Measurements from ENCODE around the gene TTLL7.
A peak's percentile ranks its signal among the peaks of the same experiment; 100 is the strongest.
"Not testable (repeated sequence)": the region's sequence is repeated elsewhere in the genome, so short reads cannot be mapped to it uniquely, and the experiment has no call there.

Gene TTLL7

DNA sequence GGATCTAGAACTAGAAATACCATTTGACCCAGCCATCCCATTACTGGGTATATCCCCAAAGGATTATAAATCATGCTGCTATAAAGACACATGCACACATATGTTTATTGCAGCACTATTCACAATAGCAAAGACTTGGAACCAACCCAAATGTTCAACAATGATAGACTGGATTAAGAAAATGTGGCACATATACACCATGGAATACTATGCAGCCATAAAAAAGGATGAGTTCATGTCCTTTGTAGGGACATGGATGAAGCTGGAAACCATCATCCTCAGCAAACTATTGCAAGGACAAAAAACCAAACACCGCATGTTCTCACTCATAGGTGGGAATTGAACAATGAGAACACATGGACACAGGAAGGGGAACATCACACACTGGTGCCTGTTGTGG, 82.8 kb downstream of the TTLL7 start:
- not testable (repeated sequence) for H3K9me3 ChIP-seq (ENCODE audit: control insufficient read depth, insufficient read depth, low read length); H3K27me3 ChIP-seq (ENCODE audit: control insufficient read depth, insufficient read depth, low read length); H3K4me1 ChIP-seq (ENCODE audit: control insufficient read depth, insufficient read depth, low read length); H3K9ac ChIP-seq (ENCODE audit: low read depth, low read length); H3K36me3 ChIP-seq (ENCODE audit: control insufficient read depth, insufficient read depth, low read length); H3K4me3 ChIP-seq (ENCODE audit: low read depth, low read length); H3K27ac ChIP-seq (ENCODE audit: low read depth, low read length)

DNA sequence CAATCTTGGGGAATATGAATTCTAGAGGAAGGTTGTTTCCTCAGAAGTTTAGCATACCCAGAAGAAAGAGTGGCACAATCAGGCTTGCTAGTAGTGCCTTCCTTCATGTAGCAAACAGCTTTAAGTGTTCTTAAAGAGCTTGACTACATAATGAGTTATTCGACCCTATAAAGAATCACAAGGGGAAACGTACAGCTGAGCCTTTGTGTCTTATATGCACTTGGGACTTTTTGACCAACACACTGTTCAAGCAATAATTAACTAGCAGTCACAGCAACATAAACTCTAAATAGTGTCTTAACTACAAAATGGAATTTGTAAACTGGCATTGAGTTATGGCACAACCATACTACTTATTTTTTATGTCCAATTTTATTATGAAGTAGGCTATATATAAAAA, 86.1 kb downstream of the TTLL7 start:
- no peak overlapping the region for H3K27ac ChIP-seq (ENCODE audit: low read depth, low read length)
- no peak overlapping the region for H3K9ac ChIP-seq (ENCODE audit: low read depth, low read length)
- no peaks in the 10 kb centered on the region for H3K9me3 ChIP-seq (ENCODE audit: control insufficient read depth, insufficient read depth, low read length)
- H3K4me3 ChIP-seq (ENCODE audit: low read depth, low read length): no peak overlapping the region
- no peaks in the 10 kb centered on the region for H3K27me3 ChIP-seq (ENCODE audit: control insufficient read depth, insufficient read depth, low read length)
- H3K36me3 ChIP-seq (ENCODE audit: control insufficient read depth, insufficient read depth, low read length): no peaks in the 10 kb centered on the region
- H3K4me1 ChIP-seq (ENCODE audit: control insufficient read depth, insufficient read depth, low read length): peaks cover 7% of the 10 kb centered on the region; the same call in 1 of the 2 replicates

DNA sequence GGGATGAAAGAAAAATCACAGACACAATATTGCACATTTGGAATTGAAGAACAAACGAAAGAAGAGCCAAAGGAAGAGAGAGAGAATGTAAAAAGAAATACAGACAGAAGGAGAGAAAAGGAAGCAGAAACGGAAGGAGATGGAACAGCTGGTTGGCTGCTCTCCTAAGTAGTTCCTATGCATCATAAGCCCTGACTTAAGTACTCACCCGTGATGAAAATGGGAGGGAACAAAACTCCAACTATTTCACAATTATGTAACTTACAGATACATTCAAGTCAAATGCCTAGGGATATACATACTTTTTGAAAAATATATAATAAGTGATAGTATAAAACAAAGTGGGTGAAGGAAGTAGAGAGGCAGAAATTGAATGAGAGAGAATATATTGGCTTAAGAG, 88.5 kb downstream of the TTLL7 start:
- no peak overlapping the region for H3K4me3 ChIP-seq (ENCODE audit: low read depth, low read length)
- H3K9ac ChIP-seq (ENCODE audit: low read depth, low read length): no peak overlapping the region
- H3K9me3 ChIP-seq (ENCODE audit: control insufficient read depth, insufficient read depth, low read length): no peaks in the 10 kb centered on the region
- H3K27ac ChIP-seq (ENCODE audit: low read depth, low read length): no peak overlapping the region
- H3K4me1 ChIP-seq (ENCODE audit: control insufficient read depth, insufficient read depth, low read length): peaks cover 7% of the 10 kb centered on the region; the same call in 1 of the 2 replicates
- no peaks in the 10 kb centered on the region for H3K27me3 ChIP-seq (ENCODE audit: control insufficient read depth, insufficient read depth, low read length)
- no peaks in the 10 kb centered on the region for H3K36me3 ChIP-seq (ENCODE audit: control insufficient read depth, insufficient read depth, low read length)

DNA sequence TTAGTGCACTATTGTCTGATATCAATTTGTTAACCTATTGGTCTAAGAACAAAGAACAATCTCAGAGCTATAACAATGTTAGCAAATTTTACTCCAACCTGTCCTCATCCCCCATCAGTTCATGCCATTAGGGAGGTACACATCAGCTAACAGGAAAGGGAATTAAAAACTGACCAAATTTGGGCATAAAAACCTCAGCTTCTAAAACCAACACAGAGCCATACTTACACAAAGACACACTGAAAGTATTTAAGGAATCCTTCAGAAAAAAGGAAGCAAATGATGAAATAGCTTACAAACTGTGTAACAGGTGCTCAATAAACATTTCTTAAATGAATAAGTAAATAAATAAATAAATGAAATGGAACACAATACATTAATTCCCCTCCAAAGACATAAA, 89.2 kb downstream of the TTLL7 start:
- no peaks in the 10 kb centered on the region for H3K36me3 ChIP-seq (ENCODE audit: control insufficient read depth, insufficient read depth, low read length)
- no peak overlapping the region for H3K9ac ChIP-seq (ENCODE audit: low read depth, low read length)
- H3K27me3 ChIP-seq (ENCODE audit: control insufficient read depth, insufficient read depth, low read length): no peaks in the 10 kb centered on the region
- no peaks in the 10 kb centered on the region for H3K9me3 ChIP-seq (ENCODE audit: control insufficient read depth, insufficient read depth, low read length)
- H3K4me1 ChIP-seq (ENCODE audit: control insufficient read depth, insufficient read depth, low read length): peaks cover 7% of the 10 kb centered on the region; the same call in 1 of the 2 replicates
- H3K27ac ChIP-seq (ENCODE audit: low read depth, low read length): no peak overlapping the region
- no peak overlapping the region for H3K4me3 ChIP-seq (ENCODE audit: low read depth, low read length)

DNA sequence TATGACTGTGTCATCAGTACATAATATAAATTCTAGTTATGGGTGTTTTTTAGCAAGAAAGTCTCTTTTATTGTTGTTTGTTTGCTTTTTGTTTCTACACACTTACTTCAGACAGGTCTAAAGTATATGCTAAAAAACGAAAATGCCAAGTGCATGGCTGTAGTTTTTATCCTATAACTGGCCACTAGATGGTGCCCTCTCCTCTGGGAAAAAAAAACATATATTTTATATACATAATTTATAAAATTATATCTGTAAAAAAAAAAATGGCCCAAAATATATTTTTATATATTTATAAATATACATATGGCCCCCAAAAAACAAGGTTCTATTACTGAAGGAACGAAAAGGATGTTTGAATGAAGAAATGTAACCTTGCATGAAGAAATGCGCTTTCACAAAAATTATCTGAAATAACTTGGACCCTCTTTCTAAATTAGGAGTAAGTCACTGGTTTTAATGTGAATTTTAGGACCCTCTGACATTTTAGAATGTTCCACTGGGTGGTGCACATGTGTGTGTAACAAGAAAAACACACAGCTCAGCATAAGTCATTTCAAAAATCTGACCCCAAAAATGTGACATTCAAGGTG, 93.5 kb downstream of the TTLL7 start:
- Histone ChIP-seq H3K4me1 (ENCODE audit: control insufficient read depth, insufficient read depth, low read length) (peaks cover 7% of the 10 kb centered on the region; the same call in 1 of the 2 replicates), H3K9ac (ENCODE audit: low read depth, low read length) (no peak overlapping the region), H3K27me3 (ENCODE audit: control insufficient read depth, insufficient read depth, low read length) (no peaks in the 10 kb centered on the region), H3K27ac (ENCODE audit: low read depth, low read length) (no peak overlapping the region), H3K4me3 (ENCODE audit: low read depth, low read length) (no peak overlapping the region), H3K36me3 (ENCODE audit: control insufficient read depth, insufficient read depth, low read length) (no peaks in the 10 kb centered on the region), H3K9me3 (ENCODE audit: control insufficient read depth, insufficient read depth, low read length) (no peaks in the 10 kb centered on the region)

DNA sequence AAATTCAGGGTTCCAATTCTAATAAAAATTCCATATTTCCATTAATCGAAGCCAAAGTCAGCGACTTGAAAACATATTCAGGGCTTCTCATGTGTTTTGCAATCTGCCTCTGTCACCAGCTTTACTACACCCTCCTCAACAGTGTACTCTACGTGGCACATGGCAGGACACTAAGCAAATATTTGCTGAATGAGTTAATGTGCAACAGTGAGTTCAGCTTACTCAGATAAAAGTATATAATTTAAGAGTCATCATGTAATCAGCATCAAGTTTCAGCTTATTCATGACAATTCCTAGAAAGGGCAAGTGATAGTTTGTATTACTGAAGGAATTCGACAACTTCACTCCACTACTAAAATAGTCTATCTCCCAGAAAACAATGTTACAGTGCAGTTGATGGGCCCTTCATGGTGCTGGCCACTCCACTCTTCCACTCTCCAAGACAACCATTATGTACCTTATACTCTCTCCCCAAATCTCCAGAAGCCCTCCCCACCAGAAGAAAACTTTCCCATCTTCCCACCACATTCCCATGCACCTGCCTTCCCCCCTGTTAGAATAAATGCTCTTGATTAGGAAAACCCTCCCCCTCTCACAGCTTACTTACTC, 97.3 kb downstream of the TTLL7 start:
- no peaks in the 10 kb centered on the region for H3K36me3 ChIP-seq (ENCODE audit: control insufficient read depth, insufficient read depth, low read length)
- H3K27ac ChIP-seq (ENCODE audit: low read depth, low read length): no peak overlapping the region
- 0 out of 2 replicates have a peak, but pooled peaks cover 4% of the 10 kb centered on the region for H3K4me1 ChIP-seq (ENCODE audit: control insufficient read depth, insufficient read depth, low read length)
- H3K4me3 ChIP-seq (ENCODE audit: low read depth, low read length): no peak overlapping the region
- no peaks in the 10 kb centered on the region for H3K9me3 ChIP-seq (ENCODE audit: control insufficient read depth, insufficient read depth, low read length)
- no peak overlapping the region for H3K9ac ChIP-seq (ENCODE audit: low read depth, low read length)
- H3K27me3 ChIP-seq (ENCODE audit: control insufficient read depth, insufficient read depth, low read length): no peaks in the 10 kb centered on the region

DNA sequence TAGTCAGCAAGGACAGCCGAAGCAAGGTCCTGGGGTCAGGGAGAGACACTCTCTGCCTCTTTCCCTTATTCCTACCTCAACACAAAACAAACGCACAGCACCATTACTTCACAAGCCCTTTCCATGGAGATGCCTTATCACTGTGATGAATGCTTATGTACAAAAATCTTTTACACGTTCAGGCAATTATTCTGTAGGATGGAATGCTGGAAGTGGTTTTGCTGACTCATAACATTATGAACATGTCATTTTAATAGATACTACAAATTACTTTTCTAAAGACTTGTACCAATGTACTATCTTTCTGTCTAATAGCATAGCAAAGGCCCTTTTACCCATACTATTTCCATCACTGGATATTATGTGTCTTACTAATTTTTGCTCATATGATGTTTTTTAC, 98.4 kb downstream of the TTLL7 start:
- Histone ChIP-seq H3K27ac (ENCODE audit: low read depth, low read length) (no peak overlapping the region), H3K9me3 (ENCODE audit: control insufficient read depth, insufficient read depth, low read length) (no peaks in the 10 kb centered on the region), H3K4me3 (ENCODE audit: low read depth, low read length) (no peak overlapping the region), H3K4me1 (ENCODE audit: control insufficient read depth, insufficient read depth, low read length) (0 out of 2 replicates have a peak, but pooled peaks cover 4% of the 10 kb centered on the region), H3K27me3 (ENCODE audit: control insufficient read depth, insufficient read depth, low read length) (no peaks in the 10 kb centered on the region), H3K9ac (ENCODE audit: low read depth, low read length) (no peak overlapping the region), H3K36me3 (ENCODE audit: control insufficient read depth, insufficient read depth, low read length) (no peaks in the 10 kb centered on the region)

DNA sequence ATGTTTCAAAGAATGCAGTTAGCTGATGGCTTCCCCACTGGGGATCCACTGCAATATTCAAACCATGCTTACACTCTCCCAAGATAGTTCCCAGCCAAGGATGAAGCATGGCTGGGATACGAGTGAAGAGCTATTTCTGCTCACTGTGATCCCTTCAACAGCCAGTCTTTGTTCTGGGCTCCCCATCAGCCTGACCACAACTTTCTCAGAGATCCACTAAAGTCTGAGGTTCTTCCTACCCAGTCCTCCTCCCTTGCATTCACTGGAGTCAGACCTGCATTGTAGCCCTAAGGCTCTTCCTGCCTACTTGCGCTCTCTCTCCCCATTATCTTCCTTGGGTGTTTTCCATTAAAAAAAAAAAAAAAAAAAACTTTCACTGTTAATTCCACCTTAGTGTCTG, 101.4 kb downstream of the TTLL7 start:
- Histone ChIP-seq H3K4me3 (ENCODE audit: low read depth, low read length) (no peak overlapping the region), H3K9ac (ENCODE audit: low read depth, low read length) (no peak overlapping the region), H3K27me3 (ENCODE audit: control insufficient read depth, insufficient read depth, low read length) (no peaks in the 10 kb centered on the region), H3K9me3 (ENCODE audit: control insufficient read depth, insufficient read depth, low read length) (no peaks in the 10 kb centered on the region), H3K4me1 (ENCODE audit: control insufficient read depth, insufficient read depth, low read length) (0 out of 2 replicates have a peak, but pooled peaks cover 4% of the 10 kb centered on the region), H3K27ac (ENCODE audit: low read depth, low read length) (no peak overlapping the region), H3K36me3 (ENCODE audit: control insufficient read depth, insufficient read depth, low read length) (no peaks in the 10 kb centered on the region)

DNA sequence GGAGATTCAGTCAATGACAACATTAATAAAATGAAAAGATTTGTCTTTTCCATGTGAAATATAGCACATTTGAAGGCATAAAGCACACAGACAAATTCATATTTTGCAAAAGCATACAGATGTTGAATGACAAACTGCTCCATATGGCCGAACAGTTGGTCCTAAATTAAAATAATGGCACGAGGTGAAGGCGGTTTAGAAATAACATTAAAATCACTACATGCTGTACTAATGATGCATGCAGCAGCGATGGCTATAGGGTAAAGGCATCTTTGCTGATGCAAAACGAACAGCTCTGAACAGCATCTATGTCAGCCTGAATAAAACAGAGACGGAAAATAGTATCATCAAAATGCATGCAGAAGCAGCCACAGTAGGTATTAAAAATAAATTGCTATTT, 102.6 kb downstream of the TTLL7 start:
- no peaks in the 10 kb centered on the region for H3K9me3 ChIP-seq (ENCODE audit: control insufficient read depth, insufficient read depth, low read length)
- no peak overlapping the region for H3K27ac ChIP-seq (ENCODE audit: low read depth, low read length)
- no peaks in the 10 kb centered on the region for H3K27me3 ChIP-seq (ENCODE audit: control insufficient read depth, insufficient read depth, low read length)
- H3K36me3 ChIP-seq (ENCODE audit: control insufficient read depth, insufficient read depth, low read length): no peaks in the 10 kb centered on the region
- H3K4me3 ChIP-seq (ENCODE audit: low read depth, low read length): no peak overlapping the region
- no peak overlapping the region for H3K9ac ChIP-seq (ENCODE audit: low read depth, low read length)
- 0 out of 2 replicates have a peak, but pooled peaks cover 4% of the 10 kb centered on the region for H3K4me1 ChIP-seq (ENCODE audit: control insufficient read depth, insufficient read depth, low read length)

DNA sequence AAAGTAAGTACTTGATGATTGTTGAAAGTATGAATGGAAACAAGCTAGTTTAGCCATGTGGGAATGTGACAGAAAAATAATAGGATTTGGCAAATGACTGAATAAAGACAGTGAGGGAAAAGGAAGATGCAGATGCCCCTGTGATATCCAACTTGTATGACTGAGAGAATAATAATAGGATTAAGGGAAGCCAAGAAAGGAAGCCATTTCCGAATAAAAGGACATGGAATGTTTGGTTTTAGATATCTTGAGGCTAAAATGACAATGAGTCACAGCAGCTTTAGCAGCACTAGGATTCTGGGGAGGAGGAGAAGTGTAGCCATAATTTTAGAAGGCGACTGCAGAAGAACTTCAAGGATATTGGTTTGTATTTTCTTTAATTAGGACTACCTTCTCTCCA, 109.2 kb downstream of the TTLL7 start:
- H3K27me3 ChIP-seq (ENCODE audit: control insufficient read depth, insufficient read depth, low read length): no peaks in the 10 kb centered on the region
- H3K4me3 ChIP-seq (ENCODE audit: low read depth, low read length): no peak overlapping the region
- no peaks in the 10 kb centered on the region for H3K36me3 ChIP-seq (ENCODE audit: control insufficient read depth, insufficient read depth, low read length)
- H3K9ac ChIP-seq (ENCODE audit: low read depth, low read length): no peak overlapping the region
- H3K27ac ChIP-seq (ENCODE audit: low read depth, low read length): peak overlapping the region; percentile 37
- peaks cover 9% of the 10 kb centered on the region for H3K4me1 ChIP-seq (ENCODE audit: control insufficient read depth, insufficient read depth, low read length)
- no peaks in the 10 kb centered on the region for H3K9me3 ChIP-seq (ENCODE audit: control insufficient read depth, insufficient read depth, low read length)

DNA sequence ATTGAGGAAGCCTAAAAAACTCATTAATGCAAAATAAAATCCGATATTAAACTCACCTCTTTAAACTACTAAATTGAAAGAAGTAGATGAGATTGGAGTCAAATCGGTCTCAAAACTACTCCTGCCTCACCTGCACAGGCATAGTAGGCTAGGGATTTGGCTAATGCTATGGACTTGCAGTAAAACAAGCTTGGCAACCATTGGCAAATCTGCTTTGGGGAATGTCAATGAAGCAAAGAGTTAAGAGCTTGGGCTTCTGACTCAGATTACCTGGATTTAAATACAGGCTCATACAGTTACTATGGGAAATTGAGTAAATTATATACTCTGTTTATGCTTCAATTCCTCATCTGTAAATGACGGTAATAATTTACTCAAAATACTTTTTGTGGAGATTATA, 111.4 kb downstream of the TTLL7 start:
- no peaks in the 10 kb centered on the region for H3K9me3 ChIP-seq (ENCODE audit: control insufficient read depth, insufficient read depth, low read length)
- no peak overlapping the region for H3K4me3 ChIP-seq (ENCODE audit: low read depth, low read length)
- no peaks in the 10 kb centered on the region for H3K27me3 ChIP-seq (ENCODE audit: control insufficient read depth, insufficient read depth, low read length)
- H3K36me3 ChIP-seq (ENCODE audit: control insufficient read depth, insufficient read depth, low read length): no peaks in the 10 kb centered on the region
- H3K4me1 ChIP-seq (ENCODE audit: control insufficient read depth, insufficient read depth, low read length): peaks cover 9% of the 10 kb centered on the region
- no peak overlapping the region for H3K27ac ChIP-seq (ENCODE audit: low read depth, low read length)
- no peak overlapping the region for H3K9ac ChIP-seq (ENCODE audit: low read depth, low read length)

All from HUES48 (cell line).